ENCODE data around the gene SERP1.
A peak's percentile ranks its signal among the peaks of the same experiment; 100 is the strongest.
"Not testable (repeated sequence)": the region's sequence is repeated elsewhere in the genome, so short reads cannot be mapped to it uniquely, and the experiment has no call there.

The SERP1 gene

DNA sequence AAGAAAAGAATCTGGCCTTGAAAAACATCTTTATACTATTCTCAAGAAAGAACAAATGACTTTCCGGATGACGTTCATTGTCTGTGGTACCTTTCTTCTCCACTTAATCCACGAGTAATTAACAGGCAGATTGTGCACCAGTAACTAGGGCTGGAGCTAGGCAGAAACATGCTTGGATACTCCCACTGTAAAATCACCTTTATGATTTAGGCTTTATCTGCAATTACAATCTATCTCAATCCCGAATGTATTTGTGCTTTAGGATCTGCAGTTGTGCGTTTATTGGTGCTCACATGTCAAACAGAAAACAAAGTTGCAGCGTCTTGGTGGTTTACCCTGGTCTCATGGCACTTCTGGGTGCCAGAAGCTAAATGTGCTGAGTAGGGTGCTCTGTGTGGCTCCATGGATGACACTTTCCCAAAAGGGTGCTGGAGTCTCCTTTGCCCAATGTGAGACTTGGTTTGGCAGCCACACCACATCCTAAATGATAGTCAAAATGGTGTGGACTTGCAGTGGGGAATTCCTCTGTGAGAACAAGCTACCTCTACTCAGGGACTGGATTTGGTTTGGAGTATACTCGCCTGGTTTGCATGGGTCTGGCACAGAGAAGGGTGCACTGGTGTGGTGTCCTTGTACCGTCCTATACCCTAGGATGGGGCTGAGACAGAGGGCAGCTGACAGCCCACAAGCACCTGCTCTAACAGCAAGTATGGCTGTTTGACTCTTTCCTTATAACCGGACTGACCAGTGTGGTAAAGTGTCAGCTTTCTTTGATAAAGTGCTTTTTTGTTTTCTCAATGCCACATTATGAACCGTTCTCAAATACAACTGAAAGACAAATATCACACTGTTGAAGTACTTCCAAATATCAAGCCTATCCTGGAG, 7.7 kb downstream of the SERP1 start:
- DNase-seq = no peak

DNA sequence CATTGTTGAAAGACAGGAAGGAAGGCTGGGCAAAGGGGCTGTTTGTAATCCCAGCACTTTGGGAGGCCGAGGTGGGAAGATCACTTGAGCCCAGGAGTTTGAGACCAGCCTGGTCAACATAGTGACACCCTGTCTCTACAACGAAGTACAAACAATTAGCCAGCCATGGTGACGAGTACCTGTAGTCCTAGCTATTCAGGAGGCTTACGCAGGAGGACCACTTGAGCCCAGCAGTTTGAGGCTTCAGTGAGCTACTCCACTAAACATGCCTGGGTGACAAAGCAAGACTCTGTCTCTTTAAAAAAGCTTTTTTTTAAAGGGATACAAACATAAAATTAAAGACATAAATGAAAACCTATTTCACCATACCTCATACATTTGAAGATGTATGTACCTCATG, 11.1 kb downstream of the SERP1 start:
- no peak for DNase-seq

- DNase-seq = no peak
Measured at GRCh38 chr3:150531775-150532174, 14.5 kb downstream of the SERP1 start.

DNA sequence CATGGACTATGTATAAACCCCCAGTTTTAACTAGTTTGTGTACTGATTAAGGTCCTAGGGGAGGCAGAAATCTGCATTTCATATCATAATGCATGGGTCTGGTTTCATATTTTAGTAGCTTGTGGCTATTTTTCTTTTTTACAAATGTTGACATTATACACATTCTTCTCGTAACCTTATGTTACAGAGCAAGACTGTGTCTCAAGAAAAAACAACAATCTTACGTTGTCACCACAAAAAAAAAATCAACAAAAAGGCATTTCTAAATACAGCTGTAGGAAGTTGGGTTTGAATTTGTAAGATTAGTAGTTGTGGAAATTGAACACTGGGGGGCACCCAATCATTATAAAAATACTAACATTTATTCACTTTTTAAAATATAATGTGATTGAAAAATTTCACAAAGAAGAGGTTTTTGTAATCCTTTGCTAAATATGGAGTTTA, 17.9 kb downstream of the SERP1 start:
- no peak for DNase-seq

GRCh38 chr3:150527464-150528255, 18.6 kb downstream of the SERP1 start:
- no peak for DNase-seq

- DNase-seq = no peak
Measured at GRCh38 chr3:150523538-150523937, 22.8 kb downstream of the SERP1 start.

DNA sequence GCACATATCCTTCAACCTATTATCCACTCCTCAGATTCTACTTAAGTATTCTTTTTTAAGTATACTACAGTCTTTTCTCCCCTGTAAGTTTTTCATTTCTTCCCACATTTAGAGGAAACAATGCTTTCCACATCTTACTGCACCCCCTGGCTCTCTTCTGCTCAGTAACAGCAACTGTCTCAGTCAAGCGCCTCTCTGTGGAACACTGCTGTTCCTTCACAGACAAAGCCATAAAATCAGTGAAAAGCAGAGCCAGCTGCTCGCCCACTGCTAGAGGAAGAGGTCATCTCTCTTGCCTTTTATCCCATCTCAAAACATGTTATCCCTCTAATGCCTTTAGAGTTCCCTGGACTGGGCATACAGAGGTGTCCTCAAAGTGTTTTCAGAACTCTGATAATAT, 24.8 kb downstream of the SERP1 start:
- DNase-seq = no peak

DNA sequence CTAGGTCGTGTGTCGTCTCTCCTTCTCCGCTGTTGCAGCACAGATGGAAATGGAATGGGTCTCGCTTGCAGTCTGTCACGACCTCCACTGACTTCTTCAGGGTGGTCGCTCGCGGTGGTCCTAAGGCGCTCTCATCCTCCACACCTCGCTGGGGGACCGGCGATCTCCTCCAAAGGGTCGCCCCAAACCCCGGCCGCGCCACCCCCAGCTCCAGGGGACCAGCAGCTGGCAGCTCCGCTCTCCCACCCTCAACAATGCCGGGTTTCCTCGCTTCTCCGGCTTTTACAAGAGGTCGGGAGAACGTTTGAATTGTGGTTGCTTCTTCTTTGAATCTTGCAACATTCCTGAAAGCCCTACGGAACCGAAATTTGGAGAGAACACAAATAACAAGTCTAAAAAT, 25.9 kb downstream of the SERP1 start:
- DNase-seq = no peak

- no peak for DNase-seq
Measured at GRCh38 chr3:150519026-150519425, 27.3 kb downstream of the SERP1 start.

GRCh38 chr3:150515210-150515609, 31.1 kb downstream of the SERP1 start:
- DNase-seq = no peak

DNA sequence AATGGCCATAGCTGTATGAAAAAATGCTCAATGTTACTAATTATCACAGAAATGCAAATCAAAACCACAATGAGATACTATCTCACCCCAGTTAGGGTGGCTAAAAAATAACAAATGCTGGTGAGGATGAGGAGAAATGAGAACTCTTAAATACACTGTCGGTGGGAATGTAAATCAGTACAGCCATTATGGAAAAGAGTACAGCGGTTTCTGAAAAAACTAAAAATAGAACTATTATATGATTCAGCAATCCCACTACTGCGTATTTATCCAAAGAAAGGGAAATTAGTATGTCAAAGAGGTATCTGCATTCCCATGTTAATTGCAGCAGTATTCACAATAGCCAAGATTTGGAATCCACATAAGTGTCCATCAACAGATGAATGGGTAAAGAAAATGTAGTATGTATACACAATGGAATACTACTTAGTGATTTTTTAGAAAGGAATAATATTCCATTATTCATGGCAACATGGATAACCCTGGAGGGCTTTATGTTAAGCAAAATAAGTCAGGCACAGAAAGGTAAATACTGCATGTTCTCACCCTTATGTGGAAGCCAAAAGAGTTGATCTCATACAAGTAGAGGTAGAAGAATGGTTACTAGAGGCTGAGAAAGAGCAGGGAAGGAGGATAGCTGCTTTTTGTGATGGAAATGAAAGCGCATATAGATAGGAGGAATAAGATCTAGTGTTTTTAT, 35.0 kb downstream of the SERP1 start:
- no peak for DNase-seq

DNA sequence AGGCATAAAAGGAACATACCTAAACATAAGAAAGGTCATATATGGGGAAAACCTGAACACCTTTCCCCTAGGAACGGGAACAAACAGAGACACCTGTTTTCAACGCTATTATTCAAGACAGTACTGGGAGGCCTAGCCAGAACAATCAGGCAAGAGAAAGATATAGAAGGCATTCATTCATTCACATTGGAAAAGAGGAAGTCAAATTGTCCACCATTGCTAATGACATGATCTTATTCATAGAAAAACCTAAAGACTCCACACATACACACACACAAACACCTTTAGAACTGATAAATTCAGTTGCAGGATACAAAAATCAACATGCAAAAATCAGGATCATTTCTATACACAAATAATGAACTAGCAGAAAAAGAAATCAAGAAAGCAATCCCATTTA, 36.5 kb downstream of the SERP1 start:
- no peak for DNase-seq

DNA sequence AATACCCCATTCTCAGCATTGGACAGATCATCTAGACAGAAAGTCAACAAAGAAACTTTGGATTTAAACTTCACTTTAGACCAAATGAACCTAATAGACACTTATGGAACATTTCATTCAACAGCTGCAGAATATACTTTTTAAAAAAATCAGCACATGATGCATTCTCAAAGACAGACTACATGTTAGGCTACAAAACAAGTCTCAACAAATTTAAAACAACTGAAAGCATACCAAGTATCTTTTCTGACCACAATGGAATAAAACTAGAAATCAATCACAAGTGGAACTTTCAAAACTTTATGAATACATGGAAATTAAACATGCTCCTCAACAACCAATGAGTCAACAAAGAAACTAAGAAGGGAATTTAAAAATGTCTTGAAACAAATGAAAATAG, 37.9 kb downstream of the SERP1 start:
- DNase-seq = no peak

GRCh38 chr3:150504483-150504882, 41.8 kb downstream of the SERP1 start:
- no peak for DNase-seq

GRCh38 chr3:150503402-150504099, 42.7 kb downstream of the SERP1 start:
- DNase-seq = no peak

DNA sequence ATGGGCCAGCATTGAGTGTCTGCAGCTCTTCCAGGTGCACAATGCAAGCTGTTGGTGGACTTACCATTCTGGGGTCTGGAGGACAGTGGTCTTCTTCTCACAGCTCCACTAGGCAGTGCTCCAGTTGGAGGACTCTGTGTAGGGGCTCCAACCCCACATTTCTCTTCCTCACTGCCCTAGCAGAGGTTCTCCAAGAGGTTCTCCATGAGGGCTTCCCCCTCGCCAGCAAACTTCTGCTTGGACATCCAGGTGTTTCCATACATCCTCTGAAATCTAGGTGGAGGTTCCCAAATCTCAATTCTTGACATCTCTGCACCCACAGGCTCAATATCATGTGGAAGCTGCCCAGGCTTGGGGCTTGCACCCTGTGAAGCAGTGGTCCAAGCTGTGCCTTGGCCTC, 45.3 kb downstream of the SERP1 start:
- not testable (repeated sequence) for DNase-seq

GRCh38 chr3:150497956-150498355, 48.3 kb downstream of the SERP1 start:
- DNase-seq = no peak

GRCh38 chr3:150495563-150496168, 50.6 kb downstream of the SERP1 start:
- peak; percentile 23 for DNase-seq

- DNase-seq = no peak
Measured at GRCh38 chr3:150495149-150495548, 51.1 kb downstream of the SERP1 start.

DNA sequence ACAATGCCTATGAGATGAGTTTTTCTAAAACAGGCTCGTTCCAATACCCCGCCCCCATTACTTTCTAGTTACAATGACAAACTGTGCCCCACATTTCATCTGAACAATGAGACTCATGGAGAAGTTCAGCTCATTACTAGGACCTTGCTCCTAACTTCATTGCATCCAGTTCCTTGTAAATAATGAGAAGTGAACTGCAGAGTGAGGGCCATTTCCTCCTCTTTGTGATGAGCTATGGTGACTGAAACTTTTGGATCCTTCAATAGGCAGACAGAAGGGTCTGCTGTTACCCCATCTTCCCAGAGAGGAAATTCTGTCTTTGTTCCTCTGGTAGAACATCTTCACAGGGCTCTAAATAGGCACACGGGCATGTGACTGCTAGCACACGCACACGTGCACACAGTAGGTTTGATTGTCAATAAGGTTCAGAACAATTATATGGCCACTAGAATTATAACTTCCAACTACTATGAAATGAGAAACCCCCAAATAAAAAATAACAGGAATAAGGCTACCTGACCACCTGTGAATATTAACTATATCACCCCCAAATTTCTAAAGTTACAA, 51.8 kb downstream of the SERP1 start:
- no peak for DNase-seq
